HEK293 (cell line): ENCODE data around the gene SRSF1.

Source experiments
- BCL11B ChIP-seq: fragments of 450-650 bp; formaldehyde crosslinking; IDR thresholded peaks from 2 replicates; pipeline ENCODE4 v1.5.1; 2016; ENCODE audit warnings: low read depth, missing biosample characterization, missing genetic modification characterization
- GLI2 ChIP-seq: fragments of 450-650 bp; formaldehyde crosslinking; IDR thresholded peaks from 2 replicates; pipeline ENCODE4; 2017; ENCODE audit warnings: missing biosample characterization, missing genetic modification characterization, low read depth, borderline replicate concordance
- SETDB1 ChIP-seq: IDR thresholded peaks from one replicate; pipeline ENCODE4 v1.6.1; 2017; ENCODE audit warnings: mild to moderate bottlenecking, low read length, moderate library complexity, mixed read lengths; ENCODE audit not compliant: insufficient read length
- ZIC2 ChIP-seq: fragments of 450-650 bp; formaldehyde crosslinking; IDR thresholded peaks from 2 replicates; pipeline ENCODE4 v1.5.1; 2016; ENCODE audit warnings: missing biosample characterization, missing genetic modification characterization
- ZNF248 ChIP-seq: fragments of 450-650 bp; formaldehyde crosslinking; IDR thresholded peaks from 2 replicates; pipeline ENCODE4 v1.5.1; 2017; ENCODE audit warnings: missing biosample characterization, missing genetic modification characterization
- ZNF274 ChIP-seq, 2 experiments: fragments of 200-500 bp in 1 of 2; fragments of 450-650 bp in 1 of 2; sonication (Bioruptor generic) in 1 of 2; formaldehyde crosslinking in 1 of 2; IDR thresholded peaks; 2 replicates each; pipeline versions ENCODE4 v1.5.1 to v1.6.1; 2014 to 2016; ENCODE audit warnings: borderline replicate concordance in 1 of 2, inconsistent platforms in 1 of 2, low read length in 1 of 2, missing biosample characterization in 1 of 2, missing genetic modification characterization in 1 of 2
- ZNF394 ChIP-seq: fragments of 450-650 bp; formaldehyde crosslinking; IDR thresholded peaks from 2 replicates; pipeline ENCODE4 v1.5.1; 2016; ENCODE audit warnings: missing biosample characterization, missing genetic modification characterization, mild to moderate bottlenecking, moderate library complexity, borderline replicate concordance
- ZNF561 ChIP-seq: fragments of 450-650 bp; IDR thresholded peaks from 2 replicates; pipeline ENCODE4 v1.5.1; 2018; ENCODE audit warnings: missing biosample characterization, missing genetic modification characterization, borderline replicate concordance
- ZNF645 ChIP-seq: fragments of 450-650 bp; formaldehyde crosslinking; IDR thresholded peaks from 2 replicates; pipeline ENCODE4; 2016; ENCODE audit warnings: missing biosample characterization, missing genetic modification characterization
- ZNF677 ChIP-seq: fragments of 450-650 bp; IDR thresholded peaks from 2 replicates; pipeline ENCODE4 v1.5.0; 2018; ENCODE audit warnings: missing biosample characterization, mild to moderate bottlenecking, missing genetic modification characterization, moderate library complexity
- TF ChIP-seq, protein P1 (sequence below): fragments of 450-650 bp; formaldehyde crosslinking; IDR thresholded peaks from 2 replicates; pipeline ENCODE4 v1.5.1; 2016; ENCODE audit warnings: missing biosample characterization, missing genetic modification characterization
- TF ChIP-seq, protein P2 (sequence below): fragments of 450-650 bp; formaldehyde crosslinking; IDR thresholded peaks from 2 replicates; pipeline ENCODE4 v1.5.1; 2016; ENCODE audit warnings: missing biosample characterization, missing genetic modification characterization
- TF ChIP-seq, protein P3 (sequence below): fragments of 450-650 bp; formaldehyde crosslinking; IDR thresholded peaks from 2 replicates; pipeline ENCODE4 v1.5.1; 2016; ENCODE audit warnings: missing biosample characterization, missing genetic modification characterization
- TF ChIP-seq, protein P4 (sequence below): fragments of 450-650 bp; formaldehyde crosslinking; IDR thresholded peaks from 2 replicates; pipeline ENCODE4 v1.5.1; 2017; ENCODE audit warnings: missing biosample characterization, missing genetic modification characterization

GRCh38 chr17:57980522-57980921 lies 26.5 kb downstream of the SRSF1 start:
- no peak for TF ChIP-seq BCL11B (tag by site-specific recombination)
- TF ChIP-seq, protein P1, sequence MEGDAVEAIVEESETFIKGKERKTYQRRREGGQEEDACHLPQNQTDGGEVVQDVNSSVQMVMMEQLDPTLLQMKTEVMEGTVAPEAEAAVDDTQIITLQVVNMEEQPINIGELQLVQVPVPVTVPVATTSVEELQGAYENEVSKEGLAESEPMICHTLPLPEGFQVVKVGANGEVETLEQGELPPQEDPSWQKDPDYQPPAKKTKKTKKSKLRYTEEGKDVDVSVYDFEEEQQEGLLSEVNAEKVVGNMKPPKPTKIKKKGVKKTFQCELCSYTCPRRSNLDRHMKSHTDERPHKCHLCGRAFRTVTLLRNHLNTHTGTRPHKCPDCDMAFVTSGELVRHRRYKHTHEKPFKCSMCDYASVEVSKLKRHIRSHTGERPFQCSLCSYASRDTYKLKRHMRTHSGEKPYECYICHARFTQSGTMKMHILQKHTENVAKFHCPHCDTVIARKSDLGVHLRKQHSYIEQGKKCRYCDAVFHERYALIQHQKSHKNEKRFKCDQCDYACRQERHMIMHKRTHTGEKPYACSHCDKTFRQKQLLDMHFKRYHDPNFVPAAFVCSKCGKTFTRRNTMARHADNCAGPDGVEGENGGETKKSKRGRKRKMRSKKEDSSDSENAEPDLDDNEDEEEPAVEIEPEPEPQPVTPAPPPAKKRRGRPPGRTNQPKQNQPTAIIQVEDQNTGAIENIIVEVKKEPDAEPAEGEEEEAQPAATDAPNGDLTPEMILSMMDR, result no peak
- no peak for TF ChIP-seq ZNF248 (tag by site-specific recombination)
- no peak for TF ChIP-seq GLI2
- no peak for TF ChIP-seq ZNF274 (IDR thresholded peaks at IDR 0.05; ENCODE audit: low read length)
- TF ChIP-seq ZNF274 (tag by site-specific recombination; IDR thresholded peaks at IDR 0.05; ENCODE audit: borderline replicate concordance), result no peak
- TF ChIP-seq, protein P2, sequence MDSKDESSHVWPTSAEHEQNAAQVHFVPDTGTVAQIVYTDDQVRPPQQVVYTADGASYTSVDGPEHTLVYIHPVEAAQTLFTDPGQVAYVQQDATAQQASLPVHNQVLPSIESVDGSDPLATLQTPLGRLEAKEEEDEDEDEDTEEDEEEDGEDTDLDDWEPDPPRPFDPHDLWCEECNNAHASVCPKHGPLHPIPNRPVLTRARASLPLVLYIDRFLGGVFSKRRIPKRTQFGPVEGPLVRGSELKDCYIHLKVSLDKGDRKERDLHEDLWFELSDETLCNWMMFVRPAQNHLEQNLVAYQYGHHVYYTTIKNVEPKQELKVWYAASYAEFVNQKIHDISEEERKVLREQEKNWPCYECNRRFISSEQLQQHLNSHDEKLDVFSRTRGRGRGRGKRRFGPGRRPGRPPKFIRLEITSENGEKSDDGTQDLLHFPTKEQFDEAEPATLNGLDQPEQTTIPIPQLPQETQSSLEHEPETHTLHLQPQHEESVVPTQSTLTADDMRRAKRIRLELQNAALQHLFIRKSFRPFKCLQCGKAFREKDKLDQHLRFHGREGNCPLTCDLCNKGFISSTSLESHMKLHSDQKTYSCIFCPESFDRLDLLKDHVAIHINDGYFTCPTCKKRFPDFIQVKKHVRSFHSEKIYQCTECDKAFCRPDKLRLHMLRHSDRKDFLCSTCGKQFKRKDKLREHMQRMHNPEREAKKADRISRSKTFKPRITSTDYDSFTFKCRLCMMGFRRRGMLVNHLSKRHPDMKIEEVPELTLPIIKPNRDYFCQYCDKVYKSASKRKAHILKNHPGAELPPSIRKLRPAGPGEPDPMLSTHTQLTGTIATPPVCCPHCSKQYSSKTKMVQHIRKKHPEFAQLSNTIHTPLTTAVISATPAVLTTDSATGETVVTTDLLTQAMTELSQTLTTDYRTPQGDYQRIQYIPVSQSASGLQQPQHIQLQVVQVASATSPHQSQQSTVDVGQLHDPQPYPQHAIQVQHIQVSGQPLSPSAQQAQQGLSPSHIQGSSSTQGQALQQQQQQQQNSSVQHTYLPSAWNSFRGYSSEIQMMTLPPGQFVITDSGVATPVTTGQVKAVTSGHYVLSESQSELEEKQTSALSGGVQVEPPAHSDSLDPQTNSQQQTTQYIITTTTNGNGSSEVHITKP (tag by site-specific recombination), result no peak
- TF ChIP-seq ZNF561 (tag by site-specific recombination), result no peak
- no peak for TF ChIP-seq ZNF394 (tag by site-specific recombination)
- no peak for TF ChIP-seq ZNF645 (tag by site-specific recombination)
- no peak for TF ChIP-seq ZIC2
- TF ChIP-seq, protein P3, sequence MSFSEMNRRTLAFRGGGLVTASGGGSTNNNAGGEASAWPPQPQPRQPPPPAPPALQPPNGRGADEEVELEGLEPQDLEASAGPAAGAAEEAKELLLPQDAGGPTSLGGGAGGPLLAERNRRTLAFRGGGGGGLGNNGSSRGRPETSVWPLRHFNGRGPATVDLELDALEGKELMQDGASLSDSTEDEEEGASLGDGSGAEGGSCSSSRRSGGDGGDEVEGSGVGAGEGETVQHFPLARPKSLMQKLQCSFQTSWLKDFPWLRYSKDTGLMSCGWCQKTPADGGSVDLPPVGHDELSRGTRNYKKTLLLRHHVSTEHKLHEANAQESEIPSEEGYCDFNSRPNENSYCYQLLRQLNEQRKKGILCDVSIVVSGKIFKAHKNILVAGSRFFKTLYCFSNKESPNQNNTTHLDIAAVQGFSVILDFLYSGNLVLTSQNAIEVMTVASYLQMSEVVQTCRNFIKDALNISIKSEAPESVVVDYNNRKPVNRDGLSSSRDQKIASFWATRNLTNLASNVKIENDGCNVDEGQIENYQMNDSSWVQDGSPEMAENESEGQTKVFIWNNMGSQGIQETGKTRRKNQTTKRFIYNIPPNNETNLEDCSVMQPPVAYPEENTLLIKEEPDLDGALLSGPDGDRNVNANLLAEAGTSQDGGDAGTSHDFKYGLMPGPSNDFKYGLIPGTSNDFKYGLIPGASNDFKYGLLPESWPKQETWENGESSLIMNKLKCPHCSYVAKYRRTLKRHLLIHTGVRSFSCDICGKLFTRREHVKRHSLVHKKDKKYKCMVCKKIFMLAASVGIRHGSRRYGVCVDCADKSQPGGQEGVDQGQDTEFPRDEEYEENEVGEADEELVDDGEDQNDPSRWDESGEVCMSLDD (tag by site-specific recombination), result no peak
- no peak for TF ChIP-seq SETDB1
- no peak for TF ChIP-seq ZNF677 (tag by site-specific recombination)
- TF ChIP-seq, protein P4, sequence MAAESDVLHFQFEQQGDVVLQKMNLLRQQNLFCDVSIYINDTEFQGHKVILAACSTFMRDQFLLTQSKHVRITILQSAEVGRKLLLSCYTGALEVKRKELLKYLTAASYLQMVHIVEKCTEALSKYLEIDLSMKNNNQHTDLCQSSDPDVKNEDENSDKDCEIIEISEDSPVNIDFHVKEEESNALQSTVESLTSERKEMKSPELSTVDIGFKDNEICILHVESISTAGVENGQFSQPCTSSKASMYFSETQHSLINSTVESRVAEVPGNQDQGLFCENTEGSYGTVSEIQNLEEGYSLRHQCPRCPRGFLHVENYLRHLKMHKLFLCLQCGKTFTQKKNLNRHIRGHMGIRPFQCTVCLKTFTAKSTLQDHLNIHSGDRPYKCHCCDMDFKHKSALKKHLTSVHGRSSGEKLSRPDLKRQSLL, result no peak
